Natural killer cell (primary cell): Measurements from ENCODE around the gene FARS2. TPM values are rescaled to one million over a fixed set of nuclear protein-coding genes. Genes with fewer than 3 reads are reported as not detected.

Experiments used
- ATAC-seq, 3 donors: fragments of 150-1000 bp in 2 of 3; fragments of 200-7000 bp in 1 of 3; cut with Tn5 transposase; 1 replicate in 1 of 3; 2 replicates in 2 of 3; pipeline ENCODE4 v1.10.0; 2021; ENCODE audit warnings: mild to moderate bottlenecking in 2 of 3, moderate library complexity in 2 of 3
- DNase-seq, 2 donors: peaks; one replicate each; pipeline versions ENCODE4 v3.0.0 to v3.0.0-alpha.2; 2013 to 2021; ENCODE audit warnings: mixed read lengths in 1 of 2
- H3K27ac ChIP-seq: one replicate; pipeline ENCODE4 v1.5.1; 2013; ENCODE audit warnings: mild to moderate bottlenecking, low read length
- H3K27me3 ChIP-seq: one replicate; pipeline ENCODE4 v1.6.1; 2013; ENCODE audit warnings: low read length; ENCODE audit not compliant: control insufficient read depth, insufficient read depth
- H3K36me3 ChIP-seq: one replicate; pipeline ENCODE4 v1.6.1; 2013; ENCODE audit warnings: low read length; ENCODE audit not compliant: control insufficient read depth, insufficient read depth
- H3K4me1 ChIP-seq: one replicate; pipeline ENCODE4 v1.6.1; 2013; ENCODE audit warnings: low read length; ENCODE audit not compliant: control insufficient read depth, insufficient read depth
- H3K4me3 ChIP-seq: one replicate; pipeline ENCODE4 v1.5.1; 2013; ENCODE audit warnings: low read length
- H3K9me3 ChIP-seq: one replicate; pipeline ENCODE4 v1.6.1; 2013; ENCODE audit warnings: low read length; ENCODE audit not compliant: control insufficient read depth, insufficient read depth
- H3K27ac Mint-ChIP-seq, 2 donors: one replicate each; pipeline ENCODE4 v1.8.0; 2022; ENCODE audit warnings: mild to moderate bottlenecking in 2 of 2, mixed read lengths in 2 of 2, moderate library complexity in 1 of 2
- H3K27me3 Mint-ChIP-seq, 2 donors: one replicate each; pipeline ENCODE4 v1.8.0; 2022; ENCODE audit warnings: low read depth in 2 of 2, mixed read lengths in 2 of 2
- H3K36me3 Mint-ChIP-seq: one replicate; pipeline ENCODE4 v1.8.0; 2022; ENCODE audit warnings: mixed read lengths
- H3K4me1 Mint-ChIP-seq, 2 donors: one replicate each; pipeline ENCODE4 v1.8.0; 2022; ENCODE audit warnings: mixed read lengths in 2 of 2
- H3K4me3 Mint-ChIP-seq: one replicate; pipeline ENCODE4 v1.8.0; 2022; ENCODE audit warnings: mild to moderate bottlenecking, moderate library complexity, mixed read lengths
- H3K9me3 Mint-ChIP-seq, 2 donors: one replicate each; pipeline ENCODE4 v1.8.0; 2022; ENCODE audit warnings: mixed read lengths in 2 of 2
- whole genome bisulfite sequencing: methylation state at CpG from one replicate; pipeline ENCODE4 v1.1.7; 2013; ENCODE audit warnings: missing lambda C conversion rate; ENCODE audit not compliant: insufficient coverage; 5-methylcytosine and 5-hydroxymethylcytosine counted together
- intact Hi-C: fragments of 100-400 bp; cut with micrococcal nuclease; formaldehyde crosslinking; loops from one replicate; pipeline ENCODE4 v1.14.2; 2022
- total RNA-seq, 4 donors: library from RNA; stranded (reverse); fragments of 120-200 nt in 1 of 4; gene quantifications; one replicate each; pipeline versions ENCODE4 v1.2.3 to v1.2.4, GENCODE V29; 2013 to 2022
- TF ChIP-seq, protein P1 (sequence below): fragments of 200-600 bp; IDR thresholded peaks from one replicate; pipeline ENCODE4 v1.8.0; 2022; ENCODE audit warnings: antibody characterized with exemption

FARS2 gene
- total RNA-seq, 3 donors from 2014 or later (not counting 1 experiment from before 2014, with no cell fraction given), result 15.3 to 24.8 (median 22.7) TPM

DNA sequence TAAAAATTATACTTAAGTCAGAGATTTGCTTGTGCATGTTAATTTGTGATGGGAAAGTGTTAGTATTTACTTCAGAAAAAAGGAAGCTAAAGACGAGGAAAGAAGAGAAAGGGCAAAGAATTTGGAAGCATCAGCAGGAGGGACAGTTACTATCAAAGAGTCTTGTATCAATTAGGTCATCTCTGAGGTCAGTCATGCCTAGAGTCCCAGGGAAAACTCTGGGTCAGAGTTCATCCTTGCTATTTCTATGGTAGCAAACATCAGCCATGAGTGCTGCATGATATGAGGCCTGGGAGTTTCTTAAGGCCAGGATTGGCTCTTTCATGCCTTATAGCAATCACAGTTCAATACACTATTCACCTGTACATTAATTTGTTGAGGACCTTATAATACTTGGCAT is 292.9 kb downstream of the FARS2 start:
- no peak overlapping the region for H3K27ac Mint-ChIP-seq
- Histone ChIP-seq H3K36me3 (no peaks in the 10 kb centered on the region), H3K4me3 (no peak overlapping the region), H3K27ac (no peak overlapping the region), H3K4me1 (no peaks in the 10 kb centered on the region), H3K9me3 (peaks cover 3% of the 10 kb centered on the region), H3K27me3 (no peaks in the 10 kb centered on the region)
- 92% methylated on average over 1 of the region's 1 CpG for WGBS
- TF ChIP-seq, protein P1, sequence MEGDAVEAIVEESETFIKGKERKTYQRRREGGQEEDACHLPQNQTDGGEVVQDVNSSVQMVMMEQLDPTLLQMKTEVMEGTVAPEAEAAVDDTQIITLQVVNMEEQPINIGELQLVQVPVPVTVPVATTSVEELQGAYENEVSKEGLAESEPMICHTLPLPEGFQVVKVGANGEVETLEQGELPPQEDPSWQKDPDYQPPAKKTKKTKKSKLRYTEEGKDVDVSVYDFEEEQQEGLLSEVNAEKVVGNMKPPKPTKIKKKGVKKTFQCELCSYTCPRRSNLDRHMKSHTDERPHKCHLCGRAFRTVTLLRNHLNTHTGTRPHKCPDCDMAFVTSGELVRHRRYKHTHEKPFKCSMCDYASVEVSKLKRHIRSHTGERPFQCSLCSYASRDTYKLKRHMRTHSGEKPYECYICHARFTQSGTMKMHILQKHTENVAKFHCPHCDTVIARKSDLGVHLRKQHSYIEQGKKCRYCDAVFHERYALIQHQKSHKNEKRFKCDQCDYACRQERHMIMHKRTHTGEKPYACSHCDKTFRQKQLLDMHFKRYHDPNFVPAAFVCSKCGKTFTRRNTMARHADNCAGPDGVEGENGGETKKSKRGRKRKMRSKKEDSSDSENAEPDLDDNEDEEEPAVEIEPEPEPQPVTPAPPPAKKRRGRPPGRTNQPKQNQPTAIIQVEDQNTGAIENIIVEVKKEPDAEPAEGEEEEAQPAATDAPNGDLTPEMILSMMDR, result no peak
- ATAC-seq, result no peak
- DNase-seq, result no peak
- peaks cover 0 to 6% of the 10 kb centered on the region in 2 donors for H3K4me1 Mint-ChIP-seq
- no peaks in the 10 kb centered on the region for H3K27me3 Mint-ChIP-seq
- H3K4me3 Mint-ChIP-seq, result no peak overlapping the region
- peaks cover 0 to 7% of the 10 kb centered on the region in 2 donors for H3K9me3 Mint-ChIP-seq
- intact Hi-C loops, result no loop called here
- no peaks in the 10 kb centered on the region for H3K36me3 Mint-ChIP-seq

DNA sequence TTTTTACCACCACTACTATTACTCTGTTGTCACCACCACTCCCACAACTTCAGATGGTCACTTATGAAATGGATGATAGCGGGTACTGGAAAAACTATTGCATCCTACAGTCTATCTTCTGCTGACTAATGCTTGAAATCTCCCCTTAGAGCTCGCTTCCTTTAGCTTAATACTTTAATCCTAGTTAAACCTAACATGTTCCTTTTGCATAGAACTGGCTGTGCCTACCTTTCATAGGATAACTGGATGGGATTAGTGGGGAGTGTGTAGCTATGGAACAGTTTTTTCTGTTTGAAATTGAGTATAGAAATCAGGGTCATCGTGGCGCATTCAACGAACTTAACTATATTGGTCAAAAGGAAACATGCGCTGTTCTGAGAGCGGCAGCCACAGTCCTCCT is 294.7 kb downstream of the FARS2 start:
- Mint-ChIP-seq H3K4me3 (no peak overlapping the region), H3K27me3 (no peaks in the 10 kb centered on the region), H3K4me1 (peaks cover 0 to 6% of the 10 kb centered on the region in 2 donors), H3K36me3 (no peaks in the 10 kb centered on the region), H3K9me3 (peaks cover 0 to 5% of the 10 kb centered on the region in 2 donors), H3K27ac (no peak overlapping the region)
- H3K27me3 ChIP-seq, result no peaks in the 10 kb centered on the region
- intact Hi-C loops, result no loop called here
- no peak overlapping the region for H3K27ac ChIP-seq
- no peak overlapping the region for H3K4me3 ChIP-seq
- H3K9me3 ChIP-seq, result no peaks in the 10 kb centered on the region
- no peaks in the 10 kb centered on the region for H3K36me3 ChIP-seq
- ATAC-seq (no peak), DNase-seq (no peak)
- TF ChIP-seq, protein P1, result no peak
- WGBS, result 95% methylated on average over 7 of the region's 7 CpGs
- H3K4me1 ChIP-seq, result no peaks in the 10 kb centered on the region

DNA sequence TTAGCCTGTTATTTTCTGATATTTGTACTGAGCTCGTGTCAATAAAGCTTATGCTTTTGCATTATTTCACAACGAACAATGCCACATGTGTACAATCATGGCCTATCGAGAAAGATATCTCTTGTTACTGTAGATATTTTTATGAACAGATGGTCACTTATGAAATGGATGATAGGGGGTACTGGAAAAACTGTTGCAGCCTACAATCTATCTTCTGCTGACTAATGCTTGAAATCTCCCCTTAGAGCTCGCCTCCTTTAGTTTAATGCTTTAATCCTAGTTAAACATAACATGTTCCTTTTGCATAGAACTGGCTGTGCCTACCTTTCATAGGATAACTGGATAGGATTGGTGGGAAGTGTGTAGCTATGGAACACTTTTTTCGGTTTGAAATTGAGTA is 296.2 kb downstream of the FARS2 start:
- Histone ChIP-seq H3K27me3 (no peaks in the 10 kb centered on the region), H3K27ac (no peak overlapping the region), H3K4me3 (no peak overlapping the region), H3K9me3 (no peaks in the 10 kb centered on the region), H3K36me3 (no peaks in the 10 kb centered on the region), H3K4me1 (no peaks in the 10 kb centered on the region)
- intact Hi-C loops, result no loop called here
- Mint-ChIP-seq H3K36me3 (no peaks in the 10 kb centered on the region), H3K9me3 (peaks cover 0 to 5% of the 10 kb centered on the region in 2 donors), H3K4me3 (no peak overlapping the region), H3K4me1 (peaks cover 0 to 6% of the 10 kb centered on the region in 2 donors), H3K27me3 (no peaks in the 10 kb centered on the region), H3K27ac (no peak overlapping the region)
- ATAC-seq (no peak), DNase-seq (no peak)
- TF ChIP-seq, protein P1, result no peak
- 96% methylated on average over 4 of the region's 5 CpGs for WGBS

DNA sequence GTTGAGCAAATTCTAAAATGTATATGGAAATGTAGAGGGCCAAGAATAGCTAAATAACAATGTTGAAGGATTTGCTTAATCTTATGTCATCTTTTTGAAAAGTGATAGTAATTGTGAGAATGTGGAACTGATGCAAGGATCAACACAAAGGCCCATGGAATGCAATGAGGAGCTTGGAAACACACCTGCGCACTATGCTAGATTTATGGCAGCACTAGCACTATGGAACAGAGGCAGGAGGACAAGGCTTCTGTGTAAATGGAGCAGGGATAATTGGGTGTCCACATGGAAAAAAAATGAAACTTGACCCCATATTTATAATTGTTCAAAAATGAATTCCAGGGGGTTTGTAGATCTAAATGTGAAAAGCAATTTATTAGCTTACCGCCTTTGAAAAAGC is 298.3 kb downstream of the FARS2 start:
- H3K27ac Mint-ChIP-seq, result no peak overlapping the region
- peaks cover 0 to 6% of the 10 kb centered on the region in 2 donors for H3K4me1 Mint-ChIP-seq
- H3K36me3 Mint-ChIP-seq, result no peaks in the 10 kb centered on the region
- H3K27me3 Mint-ChIP-seq, result no peaks in the 10 kb centered on the region
- H3K9me3 Mint-ChIP-seq, result peaks cover 0 to 5% of the 10 kb centered on the region in 2 donors
- 96% methylated on average over 2 of the region's 2 CpGs for WGBS
- no peak for DNase-seq
- no peak overlapping the region for H3K27ac ChIP-seq
- H3K36me3 ChIP-seq, result no peaks in the 10 kb centered on the region
- no peak for ATAC-seq
- H3K4me1 ChIP-seq, result no peaks in the 10 kb centered on the region
- H3K27me3 ChIP-seq, result no peaks in the 10 kb centered on the region
- no peaks in the 10 kb centered on the region for H3K9me3 ChIP-seq
- no peak overlapping the region for H3K4me3 ChIP-seq
- no peak overlapping the region for H3K4me3 Mint-ChIP-seq
- intact Hi-C loops, result no loop called here
- TF ChIP-seq, protein P1, result no peak
